ENCODE data around the gene CPT2. TPM values are rescaled to one million over a fixed set of nuclear protein-coding genes. Genes with fewer than 3 reads are reported as not detected.
A peak's percentile ranks its signal among the peaks of the same experiment; 100 is the strongest.
"Not testable (repeated sequence)": the region's sequence is repeated elsewhere in the genome, so short reads cannot be mapped to it uniquely, and the experiment has no call there.

Gene CPT2
- total RNA-seq, 1 donor from 2014 or later = 24.8 TPM

DNA sequence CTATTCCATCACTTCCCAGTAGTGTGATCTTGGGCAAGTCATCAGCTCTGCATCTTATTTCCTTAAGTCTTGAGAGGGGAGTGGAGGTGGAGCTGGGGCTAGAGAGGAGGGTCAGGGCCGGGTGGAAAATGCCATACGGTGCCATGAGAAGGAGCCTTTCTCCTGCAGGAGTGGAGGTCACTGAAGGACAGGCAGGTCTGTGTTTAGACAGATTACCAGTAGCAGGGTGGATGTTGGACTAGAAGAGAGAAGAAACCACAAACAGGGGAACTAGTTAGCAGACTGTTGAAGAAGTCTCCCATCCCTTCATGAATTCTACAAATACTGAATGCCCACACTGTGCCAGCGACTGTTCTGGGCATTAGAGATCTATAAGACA is 13.9 kb upstream of the CPT2 start:
- TF ChIP-seq, protein P1, sequence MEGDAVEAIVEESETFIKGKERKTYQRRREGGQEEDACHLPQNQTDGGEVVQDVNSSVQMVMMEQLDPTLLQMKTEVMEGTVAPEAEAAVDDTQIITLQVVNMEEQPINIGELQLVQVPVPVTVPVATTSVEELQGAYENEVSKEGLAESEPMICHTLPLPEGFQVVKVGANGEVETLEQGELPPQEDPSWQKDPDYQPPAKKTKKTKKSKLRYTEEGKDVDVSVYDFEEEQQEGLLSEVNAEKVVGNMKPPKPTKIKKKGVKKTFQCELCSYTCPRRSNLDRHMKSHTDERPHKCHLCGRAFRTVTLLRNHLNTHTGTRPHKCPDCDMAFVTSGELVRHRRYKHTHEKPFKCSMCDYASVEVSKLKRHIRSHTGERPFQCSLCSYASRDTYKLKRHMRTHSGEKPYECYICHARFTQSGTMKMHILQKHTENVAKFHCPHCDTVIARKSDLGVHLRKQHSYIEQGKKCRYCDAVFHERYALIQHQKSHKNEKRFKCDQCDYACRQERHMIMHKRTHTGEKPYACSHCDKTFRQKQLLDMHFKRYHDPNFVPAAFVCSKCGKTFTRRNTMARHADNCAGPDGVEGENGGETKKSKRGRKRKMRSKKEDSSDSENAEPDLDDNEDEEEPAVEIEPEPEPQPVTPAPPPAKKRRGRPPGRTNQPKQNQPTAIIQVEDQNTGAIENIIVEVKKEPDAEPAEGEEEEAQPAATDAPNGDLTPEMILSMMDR (IDR thresholded peaks at IDR 0.05) = no peak
- no peaks in the 10 kb centered on the region for H3K4me1 ChIP-seq
- no peaks in the 10 kb centered on the region for H3K36me3 ChIP-seq
- H3K27ac ChIP-seq = peak overlapping the region; percentile 4 to 11
- H3K27me3 ChIP-seq = no peaks in the 10 kb centered on the region
- no peak overlapping the region for H3K4me3 ChIP-seq
- no peak for DNase-seq (ENCODE audit: low spot score in 2 of 2)
- intact Hi-C loops (cut with DNase I) = loop anchor here (10.0 kb wide), 2 partner anchors 168 to 358 kb away; no protein-coding TSS in a partner anchor
- no peaks in the 10 kb centered on the region for H3K9me3 ChIP-seq

DNA sequence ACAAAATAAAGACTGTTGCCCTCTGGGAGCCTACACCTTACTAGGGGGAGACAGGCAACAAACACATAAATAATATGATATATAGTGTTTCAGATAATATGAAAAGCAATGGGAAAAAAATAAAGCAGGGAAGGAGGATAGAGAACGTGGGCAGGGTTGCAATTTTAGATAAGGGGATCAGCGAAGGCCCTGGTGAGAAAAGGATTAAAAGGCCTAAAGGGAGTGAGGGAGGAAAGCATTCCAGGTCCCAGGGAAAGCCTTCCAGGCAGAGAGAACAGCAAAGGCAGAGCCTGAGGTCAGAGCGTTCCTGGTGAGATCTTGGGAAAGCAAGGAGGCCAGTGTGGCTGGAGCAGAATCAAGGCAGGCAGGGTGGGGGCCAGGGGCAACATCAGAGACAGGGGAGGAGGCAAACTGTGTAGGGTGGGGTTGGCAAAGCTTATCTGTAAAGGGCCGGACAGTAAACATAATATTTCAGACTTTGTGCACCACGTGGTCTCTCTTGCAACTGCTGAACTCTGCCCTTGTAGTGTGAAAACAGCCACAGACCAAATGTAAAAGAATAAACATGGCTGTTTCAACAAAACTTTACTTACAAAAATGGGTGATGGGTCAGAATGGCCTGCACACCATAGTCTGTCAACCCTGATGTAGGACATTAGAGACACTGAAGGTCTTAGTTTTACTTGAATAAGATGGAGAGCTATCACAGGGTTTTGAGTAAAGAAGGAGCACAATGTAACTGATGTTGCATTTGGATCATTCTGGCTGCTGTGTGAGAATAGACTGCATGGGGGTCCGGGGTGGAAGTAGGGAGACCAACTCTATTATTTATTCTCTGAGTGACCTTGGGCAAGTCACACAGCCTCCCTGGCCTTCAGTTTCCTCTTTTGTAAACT is 13.3 kb upstream of the CPT2 start:
- TF ChIP-seq, protein P1 (IDR thresholded peaks at IDR 0.05) = no peak
- Histone ChIP-seq H3K9me3 (no peaks in the 10 kb centered on the region), H3K4me3 (no peak overlapping the region), H3K27me3 (no peaks in the 10 kb centered on the region), H3K27ac (peak overlapping the region in 1 of 2 donors; percentile 4), H3K36me3 (no peaks in the 10 kb centered on the region), H3K4me1 (no peaks in the 10 kb centered on the region)
- no peak for DNase-seq (ENCODE audit: low spot score in 2 of 2)
- intact Hi-C loops (cut with DNase I) = loop anchor here (10.0 kb wide), 2 partner anchors 169 to 359 kb away; no protein-coding TSS in a partner anchor

DNA sequence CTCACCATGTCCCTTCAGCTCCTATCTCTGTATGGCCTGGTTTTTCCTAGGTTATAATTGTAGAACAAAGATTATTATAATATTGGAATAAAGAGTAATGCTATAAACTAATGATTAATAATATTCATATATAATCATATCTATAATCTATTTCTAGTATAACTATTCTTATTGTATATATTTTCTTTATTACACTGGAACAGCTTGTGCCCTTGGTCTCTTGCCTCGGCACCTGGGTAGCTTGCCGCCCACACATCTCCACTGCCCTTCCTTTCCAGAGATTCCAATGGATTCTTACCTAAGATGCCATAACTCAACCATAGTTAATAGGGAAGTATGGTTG is 10.7 kb upstream of the CPT2 start:
- not testable (repeated sequence) for H3K27me3 ChIP-seq; H3K4me1 ChIP-seq; H3K9me3 ChIP-seq; H3K36me3 ChIP-seq; DNase-seq (ENCODE audit: low spot score in 2 of 2); H3K27ac ChIP-seq; H3K4me3 ChIP-seq
- intact Hi-C loops (cut with DNase I) = loop anchor here (10.0 kb wide), 2 partner anchors 171 to 361 kb away; no protein-coding TSS in a partner anchor

DNA sequence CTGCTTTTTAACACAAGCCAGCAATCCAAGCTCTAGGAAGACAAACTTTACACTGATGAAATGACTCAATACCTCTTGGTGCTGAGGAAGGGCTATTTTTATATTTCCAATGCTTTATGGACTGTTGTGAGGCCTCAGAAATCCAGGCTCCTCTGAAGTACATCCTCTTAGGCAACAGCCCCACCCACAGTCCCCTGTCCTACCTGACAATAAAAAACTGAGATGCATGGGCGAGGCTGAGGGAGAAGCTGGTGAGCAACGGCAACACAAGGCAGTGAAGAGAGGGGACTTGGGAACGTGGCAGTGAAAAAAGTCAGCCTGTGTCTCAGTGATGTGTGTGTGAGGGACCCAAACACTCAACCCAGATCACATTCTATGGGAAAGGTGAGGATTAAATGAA is 10.1 kb upstream of the CPT2 start:
- H3K36me3 ChIP-seq = no peaks in the 10 kb centered on the region
- TF ChIP-seq, protein P1 (IDR thresholded peaks at IDR 0.05) = no peak
- H3K27ac ChIP-seq = no peak overlapping the region
- no peak for DNase-seq (ENCODE audit: low spot score in 2 of 2)
- intact Hi-C loops (cut with DNase I) = loop anchor here (10.0 kb wide), 2 partner anchors 172 to 362 kb away; no protein-coding TSS in a partner anchor
- H3K9me3 ChIP-seq = no peaks in the 10 kb centered on the region
- H3K4me3 ChIP-seq = no peak overlapping the region
- H3K27me3 ChIP-seq = no peaks in the 10 kb centered on the region
- no peaks in the 10 kb centered on the region for H3K4me1 ChIP-seq

DNA sequence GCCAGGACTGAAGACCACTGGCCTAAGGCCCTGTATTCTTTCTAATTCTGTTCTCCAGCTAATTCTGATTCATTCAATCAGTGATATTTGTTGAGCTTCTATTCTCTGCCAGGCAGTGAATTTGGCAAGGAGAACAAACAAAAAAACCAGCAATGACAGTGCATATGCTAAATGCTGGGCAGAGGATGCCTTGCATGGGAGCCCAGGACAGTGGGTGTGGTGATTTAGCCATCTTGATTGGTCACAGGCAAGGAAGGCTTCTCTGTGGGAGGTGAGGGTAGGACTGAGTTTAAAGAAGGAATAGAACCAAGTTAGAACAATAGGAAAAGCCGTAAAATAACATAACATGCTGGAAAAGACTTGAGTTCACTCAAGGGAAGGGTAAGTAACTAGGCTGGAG is 9.2 kb upstream of the CPT2 start:
- no peak for DNase-seq (ENCODE audit: low spot score in 2 of 2)
- Histone ChIP-seq H3K27me3 (no peaks in the 10 kb centered on the region), H3K9me3 (no peaks in the 10 kb centered on the region), H3K4me3 (no peak overlapping the region), H3K27ac (no peak overlapping the region), H3K36me3 (no peaks in the 10 kb centered on the region), H3K4me1 (no peaks in the 10 kb centered on the region)
- TF ChIP-seq, protein P1 (IDR thresholded peaks at IDR 0.05) = no peak
- intact Hi-C loops (cut with DNase I) = loop anchor here (10.0 kb wide), 2 partner anchors 173 to 363 kb away; no protein-coding TSS in a partner anchor

DNA sequence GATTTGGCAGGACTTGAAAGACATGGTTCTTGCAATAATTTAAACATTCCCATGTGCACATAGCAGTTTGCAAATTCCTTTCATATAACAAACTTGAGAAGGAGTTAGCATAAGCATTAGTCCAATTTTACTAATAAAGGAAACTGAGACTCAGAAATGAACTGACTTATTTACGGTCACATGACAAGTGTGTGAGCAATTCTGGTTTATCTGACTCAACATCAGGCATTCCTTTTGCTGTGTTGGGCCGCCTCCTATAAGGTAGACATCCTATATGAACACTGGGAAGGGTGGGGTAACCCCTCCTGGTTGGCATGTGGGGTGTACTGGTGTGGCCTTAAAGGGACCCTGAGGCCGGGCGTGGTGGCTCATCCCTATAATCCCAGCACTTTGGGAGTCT is 8.5 kb upstream of the CPT2 start:
- Histone ChIP-seq H3K36me3 (no peaks in the 10 kb centered on the region), H3K4me3 (no peak overlapping the region), H3K4me1 (no peaks in the 10 kb centered on the region), H3K27ac (no peak overlapping the region), H3K9me3 (no peaks in the 10 kb centered on the region), H3K27me3 (no peaks in the 10 kb centered on the region)
- DNase-seq (ENCODE audit: low spot score in 2 of 2) = no peak
- TF ChIP-seq, protein P1 (IDR thresholded peaks at IDR 0.05) = no peak
- intact Hi-C loops (cut with DNase I) = loop anchor here (10.0 kb wide), 2 partner anchors 173 to 363 kb away; no protein-coding TSS in a partner anchor
